SU-DHL-6 (cell line): Measurements from ENCODE around the gene ZPBP.

ENCODE experiments used
- CTCF ChIP-seq: fragments of 200-600 bp; sonication (generic); IDR thresholded peaks from one replicate; pipeline ENCODE4 v1.5.1; 2017; ENCODE audit warnings: antibody characterized with exemption, mild to moderate bottlenecking, low read length, moderate library complexity; ENCODE audit not compliant: insufficient read depth, poor library complexity, severe bottlenecking
- EZH2phosphoT487 ChIP-seq: fragments of 200-600 bp; sonication (generic), shearing (Covaris generic); conservative IDR thresholded peaks from 2 replicates; pipeline ENCODE4 v1.6.1; 2018; ENCODE audit warnings: mild to moderate bottlenecking, antibody characterized with exemption, low read length, moderate library complexity, mixed read lengths

DNA sequence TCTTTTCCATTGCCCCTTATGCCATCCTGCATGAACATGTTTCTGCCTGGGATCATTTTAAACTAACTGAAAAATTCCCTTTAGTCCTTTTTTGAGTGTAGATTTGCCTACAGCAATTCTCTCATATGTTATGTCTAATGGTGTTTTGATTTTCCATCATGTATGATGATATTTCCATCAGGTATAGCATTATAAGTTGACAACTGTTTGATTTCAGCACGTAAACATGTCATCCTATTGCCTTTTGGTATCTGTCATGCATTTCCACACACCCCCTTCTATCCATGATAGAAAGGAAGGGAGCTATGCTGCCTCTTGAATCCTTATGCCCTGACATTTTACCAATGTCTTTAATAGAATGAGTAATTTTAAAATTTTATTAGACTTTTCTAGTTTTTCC is 116.8 kb downstream of the ZPBP start:
- TF ChIP-seq CTCF = no peak
- no peak for TF ChIP-seq EZH2phosphoT487
